OCI-LY1 (cell line): ENCODE measurements around the gene PTGFRN.

Experiments used
- H2AFZ ChIP-seq: fragments of 200-600 bp; sonication (generic), shearing (Covaris generic); 2 replicates; pipeline ENCODE4 v1.6.0; 2014; ENCODE audit warnings: antibody characterized with exemption, mild to moderate bottlenecking, low read length
- H3F3A ChIP-seq: fragments of 200-600 bp; sonication (generic), shearing (Covaris generic); 2 replicates; pipeline ENCODE4 v1.6.0; 2014; ENCODE audit warnings: mild to moderate bottlenecking, antibody characterized with exemption, low read length, moderate library complexity; ENCODE audit not compliant: insufficient read depth
- H3K27ac ChIP-seq: fragments of 200-600 bp; sonication (generic); 2 replicates; pipeline ENCODE4 v1.5.1; 2014; ENCODE audit warnings: low read length, mixed run types, mild to moderate bottlenecking, low read depth; ENCODE audit not compliant: poor library complexity, severe bottlenecking
- H3K27me3 ChIP-seq: fragments of 200-600 bp; sonication (generic); 2 replicates; pipeline ENCODE4 v1.6.0; 2014; ENCODE audit warnings: antibody characterized with exemption, mild to moderate bottlenecking, low read length, moderate library complexity; ENCODE audit not compliant: insufficient read depth
- H3K36me3 ChIP-seq: fragments of 200-600 bp; sonication (generic); 2 replicates; pipeline ENCODE4 v1.6.1; 2014; ENCODE audit warnings: mild to moderate bottlenecking, antibody characterized with exemption, low read length, moderate library complexity, mixed read lengths; ENCODE audit not compliant: insufficient read depth
- H3K4me1 ChIP-seq: fragments of 200-600 bp; sonication (generic); 2 replicates; pipeline ENCODE4 v1.5.1; 2014; ENCODE audit warnings: mild to moderate bottlenecking, low read length, moderate library complexity; ENCODE audit not compliant: insufficient read depth, severe bottlenecking
- H3K4me2 ChIP-seq: fragments of 200-600 bp; sonication (generic), shearing (Covaris generic); 2 replicates; pipeline ENCODE4 v1.6.1; 2014; ENCODE audit warnings: low read length
- H3K4me3 ChIP-seq: fragments of 200-600 bp; sonication (generic); 2 replicates; pipeline ENCODE4 v1.5.1; 2014; ENCODE audit warnings: low read length, low read depth, mild to moderate bottlenecking, mixed read lengths; ENCODE audit not compliant: poor library complexity, severe bottlenecking
- H3K79me2 ChIP-seq: fragments of 200-600 bp; shearing (Covaris generic); 2 replicates; pipeline ENCODE4 v1.6.1; 2016; ENCODE audit warnings: mixed run types, low read length, mixed read lengths; ENCODE audit not compliant: insufficient read depth
- H3K9ac ChIP-seq: fragments of 200-600 bp; sonication (generic), shearing (Covaris generic); 2 replicates; pipeline ENCODE4 v1.6.1; 2014; ENCODE audit warnings: mild to moderate bottlenecking, low read length, mixed read lengths
- H3K9me2 ChIP-seq: fragments of 200-600 bp; sonication (generic), shearing (Covaris generic); 2 replicates; pipeline ENCODE4 v1.6.1; 2014; ENCODE audit warnings: low read depth, mild to moderate bottlenecking, low read length, mixed read lengths
- H3K9me3 ChIP-seq: fragments of 200-600 bp; shearing (Covaris generic); 2 replicates; pipeline ENCODE4 v1.6.1; 2014; ENCODE audit warnings: low read length, mixed read lengths
- H4K20me1 ChIP-seq: fragments of 200-600 bp; sonication (generic), shearing (Covaris generic); 2 replicates; pipeline ENCODE4 v1.6.0; 2016; ENCODE audit warnings: mild to moderate bottlenecking, low read length; ENCODE audit not compliant: insufficient read depth
- EZH2 ChIP-seq: fragments of 200-600 bp; sonication (generic), shearing (Covaris generic); IDR thresholded peaks from 2 replicates; pipeline ENCODE4 v1.8.0; 2017; ENCODE audit warnings: borderline replicate concordance, mixed run types, mild to moderate bottlenecking, antibody characterized with exemption, low read length, moderate library complexity, mixed read lengths
- TF ChIP-seq, protein P1 (sequence below): fragments of 200-600 bp; sonication (generic), shearing (Covaris generic); IDR thresholded peaks from 2 replicates; pipeline ENCODE4 v1.5.1; 2017; ENCODE audit warnings: mild to moderate bottlenecking, antibody characterized with exemption, low read length, moderate library complexity, mixed read lengths

Gene PTGFRN

DNA sequence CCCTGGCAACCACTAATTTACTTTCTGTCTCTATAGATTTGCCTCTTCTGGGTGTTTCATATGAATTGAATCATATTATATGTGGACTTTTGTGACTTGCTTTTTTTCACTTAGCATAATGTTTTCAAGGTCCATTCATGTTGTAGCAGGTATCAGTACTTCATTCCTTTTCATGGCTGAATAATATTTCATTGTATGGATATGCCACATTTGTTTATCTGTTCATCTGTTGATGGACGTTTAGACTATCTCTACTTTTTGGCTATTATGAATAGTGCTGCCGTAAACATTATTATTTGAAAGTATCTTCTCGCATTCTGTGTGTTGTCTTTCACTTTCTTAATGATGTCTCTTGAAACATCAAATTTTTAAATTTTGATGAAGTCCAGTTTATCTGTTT lies 59.0 kb downstream of the PTGFRN start:
- H3K27ac ChIP-seq = no peak overlapping the region
- no peak overlapping the region for H2AFZ ChIP-seq
- H3K4me2 ChIP-seq = no peak overlapping the region
- no peaks in the 10 kb centered on the region for H4K20me1 ChIP-seq
- no peaks in the 10 kb centered on the region for H3K79me2 ChIP-seq
- H3K27me3 ChIP-seq = no peaks in the 10 kb centered on the region
- H3K9me3 ChIP-seq = no peaks in the 10 kb centered on the region
- no peaks in the 10 kb centered on the region for H3F3A ChIP-seq
- H3K4me1 ChIP-seq = no peaks in the 10 kb centered on the region
- no peak overlapping the region for H3K4me3 ChIP-seq
- no peaks in the 10 kb centered on the region for H3K36me3 ChIP-seq
- TF ChIP-seq, protein P1, sequence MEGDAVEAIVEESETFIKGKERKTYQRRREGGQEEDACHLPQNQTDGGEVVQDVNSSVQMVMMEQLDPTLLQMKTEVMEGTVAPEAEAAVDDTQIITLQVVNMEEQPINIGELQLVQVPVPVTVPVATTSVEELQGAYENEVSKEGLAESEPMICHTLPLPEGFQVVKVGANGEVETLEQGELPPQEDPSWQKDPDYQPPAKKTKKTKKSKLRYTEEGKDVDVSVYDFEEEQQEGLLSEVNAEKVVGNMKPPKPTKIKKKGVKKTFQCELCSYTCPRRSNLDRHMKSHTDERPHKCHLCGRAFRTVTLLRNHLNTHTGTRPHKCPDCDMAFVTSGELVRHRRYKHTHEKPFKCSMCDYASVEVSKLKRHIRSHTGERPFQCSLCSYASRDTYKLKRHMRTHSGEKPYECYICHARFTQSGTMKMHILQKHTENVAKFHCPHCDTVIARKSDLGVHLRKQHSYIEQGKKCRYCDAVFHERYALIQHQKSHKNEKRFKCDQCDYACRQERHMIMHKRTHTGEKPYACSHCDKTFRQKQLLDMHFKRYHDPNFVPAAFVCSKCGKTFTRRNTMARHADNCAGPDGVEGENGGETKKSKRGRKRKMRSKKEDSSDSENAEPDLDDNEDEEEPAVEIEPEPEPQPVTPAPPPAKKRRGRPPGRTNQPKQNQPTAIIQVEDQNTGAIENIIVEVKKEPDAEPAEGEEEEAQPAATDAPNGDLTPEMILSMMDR = no peak
- no peak for TF ChIP-seq EZH2
- no peaks in the 10 kb centered on the region for H3K9me2 ChIP-seq
- H3K9ac ChIP-seq = no peak overlapping the region

DNA sequence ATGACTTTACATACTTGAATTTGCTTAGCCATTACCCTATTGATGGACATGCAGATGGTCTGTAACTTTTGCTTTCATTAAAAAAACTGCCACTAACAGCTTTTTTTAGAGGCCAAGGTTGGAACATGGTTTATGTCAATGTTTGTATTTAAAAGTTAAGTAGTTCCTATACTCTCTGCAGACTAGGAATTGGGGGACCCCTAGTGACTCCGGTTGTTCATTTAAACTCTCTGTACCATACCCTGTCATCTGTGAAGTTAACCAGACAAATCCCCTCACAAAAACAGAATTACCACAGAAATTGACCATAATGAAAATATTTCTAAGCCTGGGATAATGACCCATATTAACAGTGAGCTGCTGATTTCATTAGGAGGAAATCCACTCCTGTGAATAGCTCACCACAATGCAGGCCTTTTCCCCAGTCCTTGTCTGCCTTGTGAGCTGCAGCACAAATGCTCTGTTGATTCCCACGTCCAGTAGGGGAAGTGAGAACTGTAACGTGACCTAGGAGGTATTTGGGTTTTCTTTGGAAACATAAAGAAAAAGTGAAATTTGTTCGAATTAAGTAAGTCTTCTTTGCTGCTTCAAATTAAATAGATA lies 61.6 kb downstream of the PTGFRN start:
- no peaks in the 10 kb centered on the region for H3K79me2 ChIP-seq
- H3K9ac ChIP-seq = no peak overlapping the region

DNA sequence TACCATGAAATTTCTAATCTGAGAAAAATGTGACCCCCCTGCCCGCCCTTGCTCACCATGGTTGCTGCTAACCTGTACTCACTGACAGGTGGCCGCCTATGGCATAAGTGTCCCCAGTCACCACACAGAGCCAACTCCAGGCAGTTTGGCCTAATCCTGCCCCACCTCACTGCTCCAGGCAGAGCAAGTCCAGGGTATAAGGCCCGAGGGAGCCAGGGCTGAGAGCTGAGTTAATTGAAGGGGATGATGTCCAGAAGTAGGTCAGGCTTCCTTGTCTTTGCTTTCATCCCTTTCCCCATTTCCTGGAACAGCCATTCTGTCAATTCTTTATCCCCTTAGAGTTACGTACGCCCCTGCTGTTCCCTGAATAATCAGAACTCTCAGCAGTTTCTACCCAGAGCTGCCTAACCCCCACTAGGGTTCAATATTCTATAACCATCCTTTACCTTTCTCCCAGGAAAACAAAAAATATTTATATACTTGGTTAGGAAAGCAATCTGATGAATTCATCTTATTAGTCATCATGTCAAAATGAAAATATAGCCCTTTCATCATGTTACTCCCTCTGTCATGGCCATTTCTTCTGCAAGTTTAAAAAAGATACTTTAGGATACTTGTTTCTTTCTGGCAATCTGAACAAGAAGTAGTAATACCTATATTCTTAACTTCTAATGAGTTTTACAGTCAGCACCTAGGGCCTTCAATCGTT lies 62.4 kb downstream of the PTGFRN start:
- H3K36me3 ChIP-seq = no peaks in the 10 kb centered on the region
- no peaks in the 10 kb centered on the region for H3F3A ChIP-seq
- H3K9me2 ChIP-seq = no peaks in the 10 kb centered on the region
- H3K4me1 ChIP-seq = no peaks in the 10 kb centered on the region
- no peaks in the 10 kb centered on the region for H3K27me3 ChIP-seq
- H3K9me3 ChIP-seq = no peaks in the 10 kb centered on the region
- H3K4me2 ChIP-seq = no peak overlapping the region
- no peak overlapping the region for H3K27ac ChIP-seq
- H3K9ac ChIP-seq = no peak overlapping the region
- H4K20me1 ChIP-seq = no peaks in the 10 kb centered on the region
- H3K79me2 ChIP-seq = no peaks in the 10 kb centered on the region
- H3K4me3 ChIP-seq = no peak overlapping the region
- no peak for TF ChIP-seq EZH2
- TF ChIP-seq, protein P1 = no peak
- no peak overlapping the region for H2AFZ ChIP-seq

More for the DNA sequence above, 61.6 kb downstream of the PTGFRN start:
- H3K36me3 ChIP-seq = no peaks in the 10 kb centered on the region
- no peak overlapping the region for H3K4me3 ChIP-seq
- no peak overlapping the region for H3K27ac ChIP-seq
- no peaks in the 10 kb centered on the region for H4K20me1 ChIP-seq
- no peak overlapping the region for H2AFZ ChIP-seq
- H3F3A ChIP-seq = no peaks in the 10 kb centered on the region
- no peaks in the 10 kb centered on the region for H3K4me1 ChIP-seq
- H3K4me2 ChIP-seq = no peak overlapping the region
- no peaks in the 10 kb centered on the region for H3K9me2 ChIP-seq
- TF ChIP-seq EZH2 = no peak
- TF ChIP-seq, protein P1 = no peak
- no peaks in the 10 kb centered on the region for H3K27me3 ChIP-seq
- no peaks in the 10 kb centered on the region for H3K9me3 ChIP-seq
